A549 (cell line): ENCODE measurements around the gene FCGR2B. TPM values are rescaled to one million over a fixed set of nuclear protein-coding genes. Genes with fewer than 3 reads are reported as not detected.

Experiments
- ATAC-seq, 2 experiments: fragments of 200-7000 bp in 1 of 2; fragments of >200 bp in 1 of 2; cut with Nextera tagmentation in 1 of 2; cut with Tn5 transposase in 1 of 2; 3 replicates each; pipeline versions ENCODE4 v1.8.0 to v1.9.1; 2018 to 2020; ENCODE audit warnings: mild to moderate bottlenecking in 1 of 2, moderate library complexity in 1 of 2
- CTCF ChIA-PET: fragments of 300-600 bp; sonication (Branson Sonifier 250); formaldehyde crosslinking; extraction: SDS; loops from one replicate; lab custom pipeline; 2021; ENCODE audit warnings: antibody characterized with exemption, inconsistent platforms; lab: Yijun Ruan, JAX
- POLR2A ChIA-PET: fragments of 350-600 bp; formaldehyde crosslinking; extraction: SDS; loops from one replicate; lab custom pipeline; 2021; ENCODE audit warnings: antibody characterized with exemption, inconsistent platforms; lab: Yijun Ruan, JAX
- DNase-seq, 2 experiments: peaks; one replicate each; pipeline versions ENCODE4 v3.0.0 to v3.0.0-alpha.2; 2011 to 2016; ENCODE audit warnings: low read depth in 1 of 2, low spot score in 1 of 2
- FAIRE-seq: peaks from 2 replicates; lab custom pipeline; 2011; peaks lifted over from hg19 to GRCh38; lab: Jason Lieb, UNC
- H3K27ac ChIP-seq, 2 experiments: fragments of >200 bp; sonication (Bioruptor Twin); formaldehyde crosslinking; 3 replicates each; pipeline ENCODE4 v1.5.1; 2016 to 2017
- H3K4me1 ChIP-seq: fragments of >200 bp; sonication (Bioruptor Twin); formaldehyde crosslinking; 3 replicates; pipeline ENCODE4 v1.6.1; 2016
- H3K4me2 ChIP-seq: fragments of >200 bp; sonication (Bioruptor Twin); formaldehyde crosslinking; 3 replicates; pipeline ENCODE4 v1.6.1; 2016
- H3K4me3 ChIP-seq: fragments of >200 bp; sonication (Bioruptor Twin); formaldehyde crosslinking; 3 replicates; pipeline ENCODE4 v1.5.1; 2016
- H3K9me3 ChIP-seq: fragments of >200 bp; sonication (Bioruptor Twin); formaldehyde crosslinking; 3 replicates; pipeline ENCODE4 v1.6.1; 2016
- ATOH8 ChIP-seq: fragments of 250-450 bp; sonication (Bioruptor Pico); IDR thresholded peaks from 2 replicates; pipeline ENCODE4 v1.5.0; 2020; ENCODE audit warnings: low read depth, mild to moderate bottlenecking, moderate library complexity
- CHD2 ChIP-seq: fragments of 150-350 bp; IDR thresholded peaks from 2 replicates; pipeline ENCODE4 v1.6.1; 2014; ENCODE audit warnings: low read length; ENCODE audit not compliant: partially characterized antibody
- FOSL2 ChIP-seq, 2 experiments: fragments of 450-650 bp in 1 of 2; fragments of >200 bp in 1 of 2; sonication (Bioruptor Twin) in 1 of 2; formaldehyde crosslinking; IDR thresholded peaks; 2 replicates each; pipeline versions ENCODE4 v1.5.0 to v1.6.1; 2016 to 2020; ENCODE audit warnings: mild to moderate bottlenecking in 1 of 2, moderate library complexity in 1 of 2
- GATA3 ChIP-seq: IDR thresholded peaks from 2 replicates; pipeline ENCODE4 v1.6.1; 2012; ENCODE audit warnings: borderline replicate concordance
- HES2 ChIP-seq: fragments of >200 bp; sonication (Bioruptor Twin); formaldehyde crosslinking; IDR thresholded peaks from 2 replicates; pipeline ENCODE4 v1.6.1; 2016
- HEYL ChIP-seq: fragments of 250-450 bp; sonication (Bioruptor Pico); IDR thresholded peaks from 2 replicates; pipeline ENCODE4 v1.8.0; 2021; ENCODE audit warnings: mild to moderate bottlenecking, moderate library complexity
- HOXA7 ChIP-seq: fragments of 250-450 bp; sonication (Bioruptor Pico); IDR thresholded peaks from 2 replicates; pipeline ENCODE4 v1.5.0; 2020; ENCODE audit warnings: mild to moderate bottlenecking, moderate library complexity
- HOXB13 ChIP-seq: fragments of 250-450 bp; sonication (Bioruptor Pico); IDR thresholded peaks from 2 replicates; pipeline ENCODE4 v1.5.0; 2020; ENCODE audit warnings: low read depth, mild to moderate bottlenecking, moderate library complexity
- KDM1A ChIP-seq: fragments of 200-600 bp; sonication (generic); IDR thresholded peaks from 2 replicates; pipeline ENCODE4 v1.6.1; 2016; ENCODE audit warnings: low read depth, mild to moderate bottlenecking
- MAX ChIP-seq: IDR thresholded peaks from 2 replicates; pipeline ENCODE4 v1.6.1; 2012
- MAZ ChIP-seq: fragments of 150-350 bp; IDR thresholded peaks from 2 replicates; pipeline ENCODE4 v1.6.1; 2014; ENCODE audit warnings: antibody characterized with exemption, low read depth, low read length, borderline replicate concordance
- MYC ChIP-seq: IDR thresholded peaks from 2 replicates; pipeline ENCODE4 v1.6.1; 2012; ENCODE audit warnings: mild to moderate bottlenecking, inconsistent platforms, low read length, improper control_type of control experiment, borderline replicate concordance
- POLR2A ChIP-seq: IDR thresholded peaks from 2 replicates; pipeline ENCODE4 v1.6.1; 2012; ENCODE audit warnings: mild to moderate bottlenecking, low read length
- RAD21 ChIP-seq, 2 experiments: fragments of >200 bp in 1 of 2; sonication (Bioruptor Twin) in 1 of 2; formaldehyde crosslinking in 1 of 2; IDR thresholded peaks in 1 of 2; conservative IDR thresholded peaks in 1 of 2; 2 replicates in 1 of 2; 3 replicates in 1 of 2; pipeline ENCODE4 v1.6.1; 2012 to 2018; ENCODE audit warnings: inconsistent platforms in 1 of 2
- REST ChIP-seq: fragments of 200-600 bp; sonication (generic); IDR thresholded peaks from 2 replicates; pipeline ENCODE4 v1.6.1; 2016; ENCODE audit warnings: antibody characterized with exemption, mild to moderate bottlenecking, moderate library complexity
- RNF2 ChIP-seq: fragments of 200-600 bp; sonication (generic); IDR thresholded peaks from 2 replicates; pipeline ENCODE4 v1.6.1; 2016; ENCODE audit warnings: low read depth, mild to moderate bottlenecking, antibody characterized with exemption, moderate library complexity, borderline replicate concordance
- SREBF2 ChIP-seq: fragments of 450-650 bp; IDR thresholded peaks from 2 replicates; pipeline ENCODE4 v1.6.1; 2014; ENCODE audit warnings: mild to moderate bottlenecking, moderate library complexity
- TFCP2L1 ChIP-seq: fragments of 250-450 bp; sonication (Bioruptor Pico); IDR thresholded peaks from 2 replicates; pipeline ENCODE4 v1.5.0; 2021; ENCODE audit warnings: mild to moderate bottlenecking
- USF2 ChIP-seq: fragments of 450-650 bp; IDR thresholded peaks from 2 replicates; pipeline ENCODE4 v1.6.1; 2014; ENCODE audit warnings: antibody characterized with exemption
- ZFP36 ChIP-seq: fragments of 450-650 bp; IDR thresholded peaks from 2 replicates; pipeline ENCODE4 v1.6.1; 2014; ENCODE audit warnings: borderline replicate concordance; ENCODE audit not compliant: partially characterized antibody
- ZNF302 ChIP-seq: fragments of 250-450 bp; sonication (Bioruptor Pico); IDR thresholded peaks from 2 replicates; pipeline ENCODE4 v1.9.0; 2021; ENCODE audit warnings: inconsistent platforms, mild to moderate bottlenecking, moderate library complexity
- WGBS: methylation state at CpG from one replicate; pipeline ENCODE4 v1.1.6; 2017; ENCODE audit errors: missing lambda C conversion rate; 5-methylcytosine and 5-hydroxymethylcytosine counted together
- polyA plus RNA-seq, 4 experiments: library from polyadenylated mRNA; depleted of rRNA in 3 of 4; stranded (reverse); fragments of >200 nt; fragmentation: RNase III in 1 of 4; extraction: RNeasy Plus Mini Kit Qiagen cat#74134 plus additional on column Dnase treatment in 1 of 4; gene quantifications; 2 replicates in 3 of 4; 3 replicates in 1 of 4; pipeline ENCODE4 v1.2.3, GENCODE V29; 2011 to 2017

Gene FCGR2B
- polyA plus RNA-seq, 2 of the 4 experiments (the other 2 are of a cell fraction), result not detected

- TF ChIP-seq HOXA7 (CRISPR knock-in tag), result no peak
Measured at GRCh38 chr1:161719325-161719611, 56.3 kb downstream of the FCGR2B start (continued).

GRCh38 chr1:161720422-161720821 lies 57.5 kb downstream of the FCGR2B start:
- no peak overlapping the region for H3K27ac ChIP-seq
- FAIRE-seq, result no peak
- ChIA-PET POLR2A (no interaction called here), CTCF (no interaction called here)
- ATAC-seq, result no peak
- no peak overlapping the region for H3K4me2 ChIP-seq
- WGBS, result 97% methylated on average over 1 of the region's 1 CpG
- H3K4me3 ChIP-seq, result no peak overlapping the region
- no peak for TF ChIP-seq HEYL (CRISPR knock-in tag)
- no peak for TF ChIP-seq RAD21 (conservative IDR thresholded peaks at IDR 0.05 in 1 of 2, IDR thresholded peaks at IDR 0.05 in 1 of 2)
- TF ChIP-seq POLR2A, result no peak
- no peak for TF ChIP-seq GATA3
- TF ChIP-seq HES2, result no peak
- TF ChIP-seq REST, result no peak
- no peak for TF ChIP-seq ZFP36
- no peak for TF ChIP-seq SREBF2
- no peak for TF ChIP-seq KDM1A
- no peak for TF ChIP-seq TFCP2L1 (CRISPR knock-in tag)
- no peak for TF ChIP-seq HOXB13 (CRISPR knock-in tag)
- no peak for TF ChIP-seq ATOH8
- TF ChIP-seq MYC, result no peak
- TF ChIP-seq USF2, result no peak
- TF ChIP-seq CHD2, result no peak
- no peak for TF ChIP-seq FOSL2 (IDR thresholded peaks at IDR 0.05)
- TF ChIP-seq FOSL2 (CRISPR knock-in tag; IDR thresholded peaks at IDR 0.05), result no peak
- TF ChIP-seq RNF2, result no peak
- no peak for TF ChIP-seq MAZ
- TF ChIP-seq ZNF302 (CRISPR knock-in tag), result no peak
- no peak for TF ChIP-seq MAX
- no peaks in the 10 kb centered on the region for H3K9me3 ChIP-seq
- H3K4me1 ChIP-seq, result peaks cover 11% of the 10 kb centered on the region; the same call in 2 of the 3 replicates
- DNase-seq, result no peak
